MM.1S (cell line): Measurements from ENCODE around the gene KIF14.

Experiments used
- EZH2 ChIP-seq: fragments of 300-600 bp; sonication (generic); optimal IDR thresholded peaks from 2 replicates; pipeline ENCODE3; 2017; ENCODE audit warnings: low read depth, mild to moderate bottlenecking, antibody characterized with exemption, low read length, mixed read lengths
- TF ChIP-seq, protein P1 (sequence below): fragments of 300-600 bp; sonication (generic); IDR thresholded peaks from 2 replicates; pipeline ENCODE4 v1.5.1; 2016; ENCODE audit warnings: antibody characterized with exemption, low read length, mixed read lengths

DNA sequence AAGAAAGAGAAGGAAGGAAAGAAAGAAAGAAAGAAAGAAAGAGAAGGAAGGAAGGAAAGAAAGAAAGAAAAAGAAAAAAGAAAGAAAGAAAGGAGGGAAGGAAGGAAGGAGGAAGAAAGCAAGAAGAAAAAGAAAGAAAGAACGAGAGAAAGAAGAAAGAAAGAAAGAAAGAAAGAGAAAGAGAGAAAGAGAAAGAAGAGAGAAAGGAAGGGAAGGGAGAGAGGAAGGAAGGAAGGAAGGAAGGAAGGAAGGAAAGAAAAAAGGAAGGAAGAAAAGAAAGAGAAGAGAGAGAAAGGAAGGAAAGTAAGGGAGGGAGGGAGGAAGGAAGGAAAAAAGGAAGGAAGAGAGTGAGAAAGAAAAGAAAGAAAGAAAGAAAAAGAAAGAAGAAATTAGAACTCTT lies 115.3 kb downstream of the KIF14 start:
- TF ChIP-seq EZH2 = no peak
- TF ChIP-seq, protein P1, sequence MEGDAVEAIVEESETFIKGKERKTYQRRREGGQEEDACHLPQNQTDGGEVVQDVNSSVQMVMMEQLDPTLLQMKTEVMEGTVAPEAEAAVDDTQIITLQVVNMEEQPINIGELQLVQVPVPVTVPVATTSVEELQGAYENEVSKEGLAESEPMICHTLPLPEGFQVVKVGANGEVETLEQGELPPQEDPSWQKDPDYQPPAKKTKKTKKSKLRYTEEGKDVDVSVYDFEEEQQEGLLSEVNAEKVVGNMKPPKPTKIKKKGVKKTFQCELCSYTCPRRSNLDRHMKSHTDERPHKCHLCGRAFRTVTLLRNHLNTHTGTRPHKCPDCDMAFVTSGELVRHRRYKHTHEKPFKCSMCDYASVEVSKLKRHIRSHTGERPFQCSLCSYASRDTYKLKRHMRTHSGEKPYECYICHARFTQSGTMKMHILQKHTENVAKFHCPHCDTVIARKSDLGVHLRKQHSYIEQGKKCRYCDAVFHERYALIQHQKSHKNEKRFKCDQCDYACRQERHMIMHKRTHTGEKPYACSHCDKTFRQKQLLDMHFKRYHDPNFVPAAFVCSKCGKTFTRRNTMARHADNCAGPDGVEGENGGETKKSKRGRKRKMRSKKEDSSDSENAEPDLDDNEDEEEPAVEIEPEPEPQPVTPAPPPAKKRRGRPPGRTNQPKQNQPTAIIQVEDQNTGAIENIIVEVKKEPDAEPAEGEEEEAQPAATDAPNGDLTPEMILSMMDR = no peak
